Liver (tissue), 9 donors: Measurements from ENCODE around the gene ZIC1. TPM values are rescaled to one million over a fixed set of nuclear protein-coding genes. Genes with fewer than 3 reads are reported as not detected.

Experiments used
- DNase-seq: peaks from one replicate; pipeline ENCODE4 v3.0.0-alpha.2; 2017; ENCODE audit warnings: low spot score
- H3K27ac ChIP-seq, 2 donors: one replicate each; pipeline ENCODE4 v1.7.0; 2013; ENCODE audit warnings: inconsistent platforms in 2 of 2, low read length in 2 of 2, control low read depth in 1 of 2, low read depth in 1 of 2, mild to moderate bottlenecking in 1 of 2
- H3K27me3 ChIP-seq, 4 donors: one replicate each; pipeline versions ENCODE4 v1.6.1 to v1.7.0; 2013; ENCODE audit warnings: low read length in 3 of 4, inconsistent platforms in 1 of 4, mild to moderate bottlenecking in 1 of 4, moderate library complexity in 1 of 4; ENCODE audit not compliant: control insufficient read depth in 4 of 4, insufficient read depth in 4 of 4
- H3K36me3 ChIP-seq, 4 donors: one replicate each; pipeline versions ENCODE4 v1.6.1 to v1.7.0; 2013; ENCODE audit warnings: low read length in 3 of 4, mild to moderate bottlenecking in 3 of 4, low read depth in 1 of 4, moderate library complexity in 1 of 4; ENCODE audit not compliant: control insufficient read depth in 4 of 4, insufficient read depth in 3 of 4
- H3K4me1 ChIP-seq, 4 donors: one replicate each; pipeline versions ENCODE4 v1.6.1 to v1.7.0; 2013; ENCODE audit warnings: low read length in 3 of 4, mild to moderate bottlenecking in 3 of 4, moderate library complexity in 1 of 4; ENCODE audit not compliant: control insufficient read depth in 4 of 4, insufficient read depth in 4 of 4
- H3K4me3 ChIP-seq, 3 donors: one replicate each; pipeline versions ENCODE4 v1.6.1 to v1.7.0; 2013; ENCODE audit warnings: low read length in 3 of 3, control low read depth in 1 of 3, low read depth in 1 of 3, mild to moderate bottlenecking in 1 of 3
- H3K9ac ChIP-seq, 2 donors: one replicate each; pipeline ENCODE4 v1.7.0; 2013; ENCODE audit warnings: low read length in 2 of 2, mild to moderate bottlenecking in 2 of 2, moderate library complexity in 2 of 2, control low read depth in 1 of 2, low read depth in 1 of 2
- H3K9me3 ChIP-seq, 4 donors: one replicate each; pipeline versions ENCODE4 v1.6.1 to v1.7.0; 2013; ENCODE audit warnings: low read length in 3 of 4; ENCODE audit not compliant: control insufficient read depth in 4 of 4
- EGR1 ChIP-seq, 2 donors: IDR thresholded peaks; 2 replicates each; pipeline ENCODE4 v1.6.1; 2016 to 2018; ENCODE audit warnings: antibody characterized with exemption in 2 of 2, low read depth in 2 of 2
- FOXA1 ChIP-seq: IDR thresholded peaks from 2 replicates; pipeline ENCODE4 v1.6.1; 2016; ENCODE audit warnings: antibody characterized with exemption
- FOXA2 ChIP-seq: IDR thresholded peaks from 2 replicates; pipeline ENCODE4 v1.6.1; 2016; ENCODE audit warnings: antibody characterized with exemption
- GABPA ChIP-seq, 2 donors: IDR thresholded peaks in 1 of 2; conservative IDR thresholded peaks in 1 of 2; 2 replicates each; pipeline ENCODE4 v1.6.1; 2016; ENCODE audit warnings: antibody characterized with exemption in 2 of 2, mild to moderate bottlenecking in 1 of 2, moderate library complexity in 1 of 2
- HNF4A ChIP-seq, 2 donors: conservative IDR thresholded peaks; 2 replicates each; pipeline ENCODE4 v1.6.1; 2016; ENCODE audit warnings: antibody characterized with exemption in 2 of 2, mild to moderate bottlenecking in 2 of 2
- HNF4G ChIP-seq: IDR thresholded peaks from 2 replicates; pipeline ENCODE4 v1.6.1; 2016; ENCODE audit warnings: antibody characterized with exemption
- NR2F2 ChIP-seq: IDR thresholded peaks from 2 replicates; pipeline ENCODE4 v1.6.1; 2016; ENCODE audit warnings: antibody characterized with exemption
- RAD21 ChIP-seq, 2 donors: IDR thresholded peaks; 2 replicates each; pipeline ENCODE4 v1.6.1; 2016; ENCODE audit warnings: antibody characterized with exemption in 2 of 2, mild to moderate bottlenecking in 2 of 2
- RXRA ChIP-seq, 2 donors: IDR thresholded peaks; 2 replicates each; pipeline ENCODE4 v1.6.1; 2017 to 2018; ENCODE audit warnings: antibody characterized with exemption in 2 of 2, mild to moderate bottlenecking in 1 of 2
- SP1 ChIP-seq: IDR thresholded peaks from 2 replicates; pipeline ENCODE4 v1.6.1; 2018; ENCODE audit warnings: antibody characterized with exemption, mild to moderate bottlenecking
- TAF1 ChIP-seq: conservative IDR thresholded peaks from 2 replicates; pipeline ENCODE4 v1.6.1; 2016; ENCODE audit warnings: antibody characterized with exemption, mild to moderate bottlenecking
- YY1 ChIP-seq: IDR thresholded peaks from 2 replicates; pipeline ENCODE4 v1.6.1; 2016; ENCODE audit warnings: antibody characterized with exemption, mild to moderate bottlenecking
- WGBS: extraction: QIAGEN DNeasy Blood & Tissue Kit; methylation state at CpG from one replicate; pipeline ENCODE4 v1.1.7; 2013; 5-methylcytosine and 5-hydroxymethylcytosine counted together
- polyA plus RNA-seq, 2 donors: library from polyadenylated mRNA; stranded (reverse) in 1 of 2; unstranded in 1 of 2; fragments of 200-250 nt in 1 of 2; fragments of >200 nt in 1 of 2; fragmentation: Nextera tagmentation in 1 of 2; extraction: Ambion mirVana in 1 of 2; gene quantifications; one replicate each; pipeline versions ENCODE4 v1.2.1 to v1.2.3, GENCODE V29; 2013 to 2015
- total RNA-seq, 2 donors: library from RNA; depleted of rRNA; stranded (reverse); fragments of >200 nt; gene quantifications; one replicate each; pipeline ENCODE4 v1.2.3, GENCODE V29; 2014
- TF ChIP-seq, protein P1 (sequence below): fragments of 150-350 bp; IDR thresholded peaks from 2 replicates; pipeline ENCODE4 v1.5.1; 2017; ENCODE audit warnings: improper control_type of control experiment, low read depth, low read length; ENCODE audit not compliant: missing input control
- TF ChIP-seq, protein P2 (sequence below): IDR thresholded peaks from 2 replicates; pipeline ENCODE4 v1.6.1; 2016; ENCODE audit warnings: antibody characterized with exemption
- TF ChIP-seq, protein P3 (sequence below): IDR thresholded peaks from 2 replicates; pipeline ENCODE4 v1.6.1; 2016; ENCODE audit warnings: antibody characterized with exemption
- TF ChIP-seq, protein P4 (sequence below): IDR thresholded peaks from 2 replicates; pipeline ENCODE4 v1.6.1; 2016; ENCODE audit warnings: antibody characterized with exemption, mild to moderate bottlenecking
- donor health status: healthy.
- donor health status: healthy.
- donor health status: healthy.
- donor health status: healthy.
- donor health status: healthy.

The ZIC1 gene
- total and polyA plus RNA-seq, 4 donors, result 4.4 TPM; not detected in 3

DNA sequence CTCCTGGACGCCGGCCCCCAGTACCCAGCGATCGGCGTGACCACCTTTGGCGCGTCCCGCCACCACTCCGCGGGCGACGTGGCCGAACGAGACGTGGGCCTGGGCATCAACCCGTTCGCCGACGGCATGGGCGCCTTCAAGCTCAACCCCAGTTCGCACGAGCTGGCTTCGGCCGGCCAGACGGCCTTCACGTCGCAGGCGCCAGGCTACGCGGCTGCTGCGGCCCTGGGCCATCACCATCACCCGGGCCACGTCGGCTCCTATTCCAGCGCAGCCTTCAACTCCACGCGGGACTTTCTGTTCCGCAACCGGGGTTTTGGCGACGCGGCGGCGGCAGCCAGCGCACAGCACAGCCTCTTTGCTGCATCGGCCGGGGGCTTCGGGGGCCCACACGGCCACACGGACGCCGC, 956 bp downstream of the ZIC1 start:
- no peak for DNase-seq
- TF ChIP-seq TAF1 (no peak), NR2F2 (no peak), FOXA2 (no peak), GABPA (IDR thresholded peaks at IDR 0.05 in 1 of 2, conservative IDR thresholded peaks at IDR 0.05 in 1 of 2) (no peak), HNF4A (conservative IDR thresholded peaks at IDR 0.05) (no peak), FOXA1 (no peak), SP1 (no peak), EGR1 (IDR thresholded peaks at IDR 0.05; ENCODE audit: low read depth in 2 of 2) (no peak), RAD21 (IDR thresholded peaks at IDR 0.05) (no peak), YY1 (no peak), RXRA (IDR thresholded peaks at IDR 0.05) (no peak), HNF4G (no peak)
- TF ChIP-seq, protein P1, sequence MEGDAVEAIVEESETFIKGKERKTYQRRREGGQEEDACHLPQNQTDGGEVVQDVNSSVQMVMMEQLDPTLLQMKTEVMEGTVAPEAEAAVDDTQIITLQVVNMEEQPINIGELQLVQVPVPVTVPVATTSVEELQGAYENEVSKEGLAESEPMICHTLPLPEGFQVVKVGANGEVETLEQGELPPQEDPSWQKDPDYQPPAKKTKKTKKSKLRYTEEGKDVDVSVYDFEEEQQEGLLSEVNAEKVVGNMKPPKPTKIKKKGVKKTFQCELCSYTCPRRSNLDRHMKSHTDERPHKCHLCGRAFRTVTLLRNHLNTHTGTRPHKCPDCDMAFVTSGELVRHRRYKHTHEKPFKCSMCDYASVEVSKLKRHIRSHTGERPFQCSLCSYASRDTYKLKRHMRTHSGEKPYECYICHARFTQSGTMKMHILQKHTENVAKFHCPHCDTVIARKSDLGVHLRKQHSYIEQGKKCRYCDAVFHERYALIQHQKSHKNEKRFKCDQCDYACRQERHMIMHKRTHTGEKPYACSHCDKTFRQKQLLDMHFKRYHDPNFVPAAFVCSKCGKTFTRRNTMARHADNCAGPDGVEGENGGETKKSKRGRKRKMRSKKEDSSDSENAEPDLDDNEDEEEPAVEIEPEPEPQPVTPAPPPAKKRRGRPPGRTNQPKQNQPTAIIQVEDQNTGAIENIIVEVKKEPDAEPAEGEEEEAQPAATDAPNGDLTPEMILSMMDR, result no peak
- TF ChIP-seq, protein P2, sequence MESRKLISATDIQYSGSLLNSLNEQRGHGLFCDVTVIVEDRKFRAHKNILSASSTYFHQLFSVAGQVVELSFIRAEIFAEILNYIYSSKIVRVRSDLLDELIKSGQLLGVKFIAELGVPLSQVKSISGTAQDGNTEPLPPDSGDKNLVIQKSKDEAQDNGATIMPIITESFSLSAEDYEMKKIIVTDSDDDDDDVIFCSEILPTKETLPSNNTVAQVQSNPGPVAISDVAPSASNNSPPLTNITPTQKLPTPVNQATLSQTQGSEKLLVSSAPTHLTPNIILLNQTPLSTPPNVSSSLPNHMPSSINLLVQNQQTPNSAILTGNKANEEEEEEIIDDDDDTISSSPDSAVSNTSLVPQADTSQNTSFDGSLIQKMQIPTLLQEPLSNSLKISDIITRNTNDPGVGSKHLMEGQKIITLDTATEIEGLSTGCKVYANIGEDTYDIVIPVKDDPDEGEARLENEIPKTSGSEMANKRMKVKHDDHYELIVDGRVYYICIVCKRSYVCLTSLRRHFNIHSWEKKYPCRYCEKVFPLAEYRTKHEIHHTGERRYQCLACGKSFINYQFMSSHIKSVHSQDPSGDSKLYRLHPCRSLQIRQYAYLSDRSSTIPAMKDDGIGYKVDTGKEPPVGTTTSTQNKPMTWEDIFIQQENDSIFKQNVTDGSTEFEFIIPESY, result no peak
- TF ChIP-seq, protein P3, sequence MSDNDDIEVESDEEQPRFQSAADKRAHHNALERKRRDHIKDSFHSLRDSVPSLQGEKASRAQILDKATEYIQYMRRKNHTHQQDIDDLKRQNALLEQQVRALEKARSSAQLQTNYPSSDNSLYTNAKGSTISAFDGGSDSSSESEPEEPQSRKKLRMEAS, result no peak
- TF ChIP-seq, protein P4, sequence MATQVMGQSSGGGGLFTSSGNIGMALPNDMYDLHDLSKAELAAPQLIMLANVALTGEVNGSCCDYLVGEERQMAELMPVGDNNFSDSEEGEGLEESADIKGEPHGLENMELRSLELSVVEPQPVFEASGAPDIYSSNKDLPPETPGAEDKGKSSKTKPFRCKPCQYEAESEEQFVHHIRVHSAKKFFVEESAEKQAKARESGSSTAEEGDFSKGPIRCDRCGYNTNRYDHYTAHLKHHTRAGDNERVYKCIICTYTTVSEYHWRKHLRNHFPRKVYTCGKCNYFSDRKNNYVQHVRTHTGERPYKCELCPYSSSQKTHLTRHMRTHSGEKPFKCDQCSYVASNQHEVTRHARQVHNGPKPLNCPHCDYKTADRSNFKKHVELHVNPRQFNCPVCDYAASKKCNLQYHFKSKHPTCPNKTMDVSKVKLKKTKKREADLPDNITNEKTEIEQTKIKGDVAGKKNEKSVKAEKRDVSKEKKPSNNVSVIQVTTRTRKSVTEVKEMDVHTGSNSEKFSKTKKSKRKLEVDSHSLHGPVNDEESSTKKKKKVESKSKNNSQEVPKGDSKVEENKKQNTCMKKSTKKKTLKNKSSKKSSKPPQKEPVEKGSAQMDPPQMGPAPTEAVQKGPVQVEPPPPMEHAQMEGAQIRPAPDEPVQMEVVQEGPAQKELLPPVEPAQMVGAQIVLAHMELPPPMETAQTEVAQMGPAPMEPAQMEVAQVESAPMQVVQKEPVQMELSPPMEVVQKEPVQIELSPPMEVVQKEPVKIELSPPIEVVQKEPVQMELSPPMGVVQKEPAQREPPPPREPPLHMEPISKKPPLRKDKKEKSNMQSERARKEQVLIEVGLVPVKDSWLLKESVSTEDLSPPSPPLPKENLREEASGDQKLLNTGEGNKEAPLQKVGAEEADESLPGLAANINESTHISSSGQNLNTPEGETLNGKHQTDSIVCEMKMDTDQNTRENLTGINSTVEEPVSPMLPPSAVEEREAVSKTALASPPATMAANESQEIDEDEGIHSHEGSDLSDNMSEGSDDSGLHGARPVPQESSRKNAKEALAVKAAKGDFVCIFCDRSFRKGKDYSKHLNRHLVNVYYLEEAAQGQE, result no peak
- Histone ChIP-seq H3K27ac (no peak overlapping the region), H3K27me3 (peaks cover 0 to 46% (median 16%) of the 10 kb centered on the region in 4 donors), H3K9me3 (peaks cover 0 to 12% (median 5%) of the 10 kb centered on the region in 4 donors), H3K9ac (no peak overlapping the region), H3K4me3 (peak overlapping the region in 1 of 3 donors; percentile 26), H3K36me3 (peaks cover 0 to 7% (median 0%) of the 10 kb centered on the region in 4 donors), H3K4me1 (peaks cover 7 to 35% (median 13%) of the 10 kb centered on the region in 4 donors)
- 17% methylated on average over 52 of the region's 52 CpGs for WGBS
